ENCODE measurements around the gene FGB. TPM values are rescaled to one million over a fixed set of nuclear protein-coding genes. Genes with fewer than 3 reads are reported as not detected.
A peak's percentile ranks its signal among the peaks of the same experiment; 100 is the strongest.

FGB gene
- total and polyA plus RNA-seq, 2 of the 13 experiments (the other 11 are each of a cell fraction or from before 2014, with no cell fraction given) = 226 to 784 TPM

DNA sequence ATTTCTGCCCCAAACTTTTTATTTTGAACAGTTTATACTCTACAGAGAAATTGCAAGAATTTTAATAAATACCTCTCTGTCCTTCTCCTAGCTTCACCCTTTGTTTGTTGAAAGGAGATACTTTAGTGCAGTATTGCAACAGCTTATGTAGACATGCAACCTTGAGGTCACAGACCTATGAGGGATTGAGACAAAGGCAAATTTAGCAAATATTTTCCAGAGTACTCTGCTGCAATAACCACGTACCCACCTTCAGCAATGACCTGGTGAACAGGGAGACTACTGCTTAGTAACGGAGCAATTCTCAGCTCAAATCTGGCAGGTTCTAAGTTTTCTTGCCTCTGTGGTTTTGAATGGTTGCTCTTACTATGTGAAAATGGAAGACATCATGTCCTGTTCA is 14.5 kb downstream of the FGB start (continued):
- TF ChIP-seq, protein P1, sequence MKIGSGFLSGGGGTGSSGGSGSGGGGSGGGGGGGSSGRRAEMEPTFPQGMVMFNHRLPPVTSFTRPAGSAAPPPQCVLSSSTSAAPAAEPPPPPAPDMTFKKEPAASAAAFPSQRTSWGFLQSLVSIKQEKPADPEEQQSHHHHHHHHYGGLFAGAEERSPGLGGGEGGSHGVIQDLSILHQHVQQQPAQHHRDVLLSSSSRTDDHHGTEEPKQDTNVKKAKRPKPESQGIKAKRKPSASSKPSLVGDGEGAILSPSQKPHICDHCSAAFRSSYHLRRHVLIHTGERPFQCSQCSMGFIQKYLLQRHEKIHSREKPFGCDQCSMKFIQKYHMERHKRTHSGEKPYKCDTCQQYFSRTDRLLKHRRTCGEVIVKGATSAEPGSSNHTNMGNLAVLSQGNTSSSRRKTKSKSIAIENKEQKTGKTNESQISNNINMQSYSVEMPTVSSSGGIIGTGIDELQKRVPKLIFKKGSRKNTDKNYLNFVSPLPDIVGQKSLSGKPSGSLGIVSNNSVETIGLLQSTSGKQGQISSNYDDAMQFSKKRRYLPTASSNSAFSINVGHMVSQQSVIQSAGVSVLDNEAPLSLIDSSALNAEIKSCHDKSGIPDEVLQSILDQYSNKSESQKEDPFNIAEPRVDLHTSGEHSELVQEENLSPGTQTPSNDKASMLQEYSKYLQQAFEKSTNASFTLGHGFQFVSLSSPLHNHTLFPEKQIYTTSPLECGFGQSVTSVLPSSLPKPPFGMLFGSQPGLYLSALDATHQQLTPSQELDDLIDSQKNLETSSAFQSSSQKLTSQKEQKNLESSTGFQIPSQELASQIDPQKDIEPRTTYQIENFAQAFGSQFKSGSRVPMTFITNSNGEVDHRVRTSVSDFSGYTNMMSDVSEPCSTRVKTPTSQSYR (CRISPR knock-in tag; IDR thresholded peaks at IDR 0.05; ENCODE audit: borderline replicate concordance) = peak; percentile 56; the same call in 1 of the 2 replicates
- no peak for TF ChIP-seq DR1 (CRISPR knock-in tag; IDR thresholded peaks at IDR 0.05)
- TF ChIP-seq SP2 (CRISPR knock-in tag; IDR thresholded peaks at IDR 0.05) = no peak
- TF ChIP-seq ZNF333 (CRISPR knock-in tag; IDR thresholded peaks at IDR 0.05; ENCODE audit: borderline replicate concordance) = no peak
- no peak for TF ChIP-seq ZNF530 (CRISPR knock-in tag; IDR thresholded peaks at IDR 0.05; ENCODE audit: low read depth)
- 0 out of 2 replicates have a peak, but pooled peaks have one; percentile 39 for TF ChIP-seq ETV6 (CRISPR knock-in tag; conservative IDR thresholded peaks at IDR 0.05)
- TF ChIP-seq ZNF160 (CRISPR knock-in tag; IDR thresholded peaks at IDR 0.05) = no peak
- TF ChIP-seq CENPX (CRISPR knock-in tag; IDR thresholded peaks at IDR 0.05) = no peak
- peak; percentile 77; the same call in 1 of the 2 replicates for TF ChIP-seq ZKSCAN8 (CRISPR knock-in tag; IDR thresholded peaks at IDR 0.05; ENCODE audit: borderline replicate concordance)
- no peak for TF ChIP-seq SETDB1 (CRISPR knock-in tag; IDR thresholded peaks at IDR 0.05; ENCODE audit: borderline replicate concordance)
- no peak for TF ChIP-seq HMGA1 (CRISPR knock-in tag; conservative IDR thresholded peaks at IDR 0.05)
- no peak for TF ChIP-seq ATF7-NPFF (CRISPR knock-in tag; IDR thresholded peaks at IDR 0.05; ENCODE audit: low read depth)
- TF ChIP-seq ZIK1 (CRISPR knock-in tag; IDR thresholded peaks at IDR 0.05; ENCODE audit: borderline replicate concordance, low read depth) = no peak
- TF ChIP-seq ZKSCAN5 (CRISPR knock-in tag; IDR thresholded peaks at IDR 0.05) = no peak
- no peak for TF ChIP-seq ZNF207 (IDR thresholded peaks at IDR 0.05; ENCODE audit: borderline replicate concordance)
- TF ChIP-seq TGIF2 (CRISPR knock-in tag; IDR thresholded peaks at IDR 0.05) = no peak
- no peak for TF ChIP-seq TAF1 (CRISPR knock-in tag; IDR thresholded peaks at IDR 0.05)
- TF ChIP-seq HDAC1 (CRISPR knock-in tag; IDR thresholded peaks at IDR 0.05) = peak; percentile 71
- TF ChIP-seq ZNF552 (CRISPR knock-in tag; IDR thresholded peaks at IDR 0.05; ENCODE audit: borderline replicate concordance) = no peak
- TF ChIP-seq ATF7 (IDR thresholded peaks at IDR 0.05) = peak; percentile 28; the same call in 1 of the 2 replicates
- no peak for TF ChIP-seq ATF7 (CRISPR knock-in tag; IDR thresholded peaks at IDR 0.05)
- TF ChIP-seq, protein P2, sequence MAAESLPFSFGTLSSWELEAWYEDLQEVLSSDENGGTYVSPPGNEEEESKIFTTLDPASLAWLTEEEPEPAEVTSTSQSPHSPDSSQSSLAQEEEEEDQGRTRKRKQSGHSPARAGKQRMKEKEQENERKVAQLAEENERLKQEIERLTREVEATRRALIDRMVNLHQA (CRISPR knock-in tag; IDR thresholded peaks at IDR 0.05) = no peak
- no peak for TF ChIP-seq DNMT3B (CRISPR knock-in tag; conservative IDR thresholded peaks at IDR 0.05)
- TF ChIP-seq, protein P3, sequence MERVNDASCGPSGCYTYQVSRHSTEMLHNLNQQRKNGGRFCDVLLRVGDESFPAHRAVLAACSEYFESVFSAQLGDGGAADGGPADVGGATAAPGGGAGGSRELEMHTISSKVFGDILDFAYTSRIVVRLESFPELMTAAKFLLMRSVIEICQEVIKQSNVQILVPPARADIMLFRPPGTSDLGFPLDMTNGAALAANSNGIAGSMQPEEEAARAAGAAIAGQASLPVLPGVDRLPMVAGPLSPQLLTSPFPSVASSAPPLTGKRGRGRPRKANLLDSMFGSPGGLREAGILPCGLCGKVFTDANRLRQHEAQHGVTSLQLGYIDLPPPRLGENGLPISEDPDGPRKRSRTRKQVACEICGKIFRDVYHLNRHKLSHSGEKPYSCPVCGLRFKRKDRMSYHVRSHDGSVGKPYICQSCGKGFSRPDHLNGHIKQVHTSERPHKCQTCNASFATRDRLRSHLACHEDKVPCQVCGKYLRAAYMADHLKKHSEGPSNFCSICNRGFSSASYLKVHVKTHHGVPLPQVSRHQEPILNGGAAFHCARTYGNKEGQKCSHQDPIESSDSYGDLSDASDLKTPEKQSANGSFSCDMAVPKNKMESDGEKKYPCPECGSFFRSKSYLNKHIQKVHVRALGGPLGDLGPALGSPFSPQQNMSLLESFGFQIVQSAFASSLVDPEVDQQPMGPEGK (CRISPR knock-in tag; IDR thresholded peaks at IDR 0.05) = peak; percentile 65
- TF ChIP-seq, protein P4, sequence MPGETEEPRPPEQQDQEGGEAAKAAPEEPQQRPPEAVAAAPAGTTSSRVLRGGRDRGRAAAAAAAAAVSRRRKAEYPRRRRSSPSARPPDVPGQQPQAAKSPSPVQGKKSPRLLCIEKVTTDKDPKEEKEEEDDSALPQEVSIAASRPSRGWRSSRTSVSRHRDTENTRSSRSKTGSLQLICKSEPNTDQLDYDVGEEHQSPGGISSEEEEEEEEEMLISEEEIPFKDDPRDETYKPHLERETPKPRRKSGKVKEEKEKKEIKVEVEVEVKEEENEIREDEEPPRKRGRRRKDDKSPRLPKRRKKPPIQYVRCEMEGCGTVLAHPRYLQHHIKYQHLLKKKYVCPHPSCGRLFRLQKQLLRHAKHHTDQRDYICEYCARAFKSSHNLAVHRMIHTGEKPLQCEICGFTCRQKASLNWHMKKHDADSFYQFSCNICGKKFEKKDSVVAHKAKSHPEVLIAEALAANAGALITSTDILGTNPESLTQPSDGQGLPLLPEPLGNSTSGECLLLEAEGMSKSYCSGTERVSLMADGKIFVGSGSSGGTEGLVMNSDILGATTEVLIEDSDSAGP (CRISPR knock-in tag; IDR thresholded peaks at IDR 0.05; ENCODE audit: borderline replicate concordance) = no peak
